ENCODE measurements around the gene A4GNT.

Gene A4GNT

DNA sequence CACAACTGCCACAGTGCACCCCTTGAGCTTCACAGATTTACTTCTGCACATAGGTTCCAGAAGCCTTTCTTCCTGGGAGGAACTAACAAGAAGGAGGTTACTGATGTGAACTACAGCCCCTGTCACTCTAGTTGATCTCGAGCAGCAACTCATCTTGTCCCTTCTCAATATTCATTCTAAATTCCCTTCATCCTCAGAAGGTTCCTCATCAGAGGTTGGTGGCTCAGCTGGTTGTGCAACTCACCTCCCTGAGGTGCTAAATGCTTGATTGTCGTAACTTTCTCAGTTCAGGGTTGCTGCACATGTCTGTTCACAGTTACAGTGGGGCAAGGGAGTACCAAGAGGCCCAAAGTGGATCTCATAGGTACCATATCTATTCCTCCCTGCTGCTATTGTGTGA, 5.7 kb upstream of the A4GNT start:
- no peaks in the 10 kb centered on the region for H3K27me3 ChIP-seq (ENCODE audit: control insufficient read depth, insufficient read depth, low read length)
- H3K9ac ChIP-seq (ENCODE audit: low read length), result no peak overlapping the region
- no peaks in the 10 kb centered on the region for H3K36me3 ChIP-seq (ENCODE audit: control insufficient read depth, insufficient read depth, low read length)
- H3K9me3 ChIP-seq (ENCODE audit: control insufficient read depth, low read length), result no peaks in the 10 kb centered on the region
- no peak overlapping the region for H3K4me3 ChIP-seq (ENCODE audit: low read length)
- H3K4me1 ChIP-seq (ENCODE audit: control insufficient read depth, insufficient read depth, low read length), result peaks cover 24% of the 10 kb centered on the region

DNA sequence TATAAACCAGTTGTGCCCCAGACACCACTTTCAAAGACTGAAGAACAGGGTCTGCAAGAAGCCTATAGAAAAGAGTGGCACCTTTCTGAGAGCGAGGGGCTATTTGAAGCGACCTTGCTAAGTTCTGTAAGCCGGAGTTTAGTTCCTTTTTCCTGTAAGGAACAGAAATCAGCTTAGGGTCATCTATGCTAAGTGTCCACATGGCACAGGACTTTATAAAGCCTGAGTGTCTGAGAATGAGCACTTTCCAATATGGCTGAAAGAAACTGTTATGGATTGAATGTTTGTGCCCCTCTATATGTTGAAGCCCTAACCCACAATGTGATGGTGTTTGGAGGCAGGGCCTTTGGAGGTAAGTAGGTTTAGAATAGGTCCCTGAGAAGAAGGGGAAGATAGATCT, 4.0 kb upstream of the A4GNT start:
- no peaks in the 10 kb centered on the region for H3K36me3 ChIP-seq (ENCODE audit: control insufficient read depth, insufficient read depth, low read length)
- H3K4me3 ChIP-seq (ENCODE audit: low read length), result no peak overlapping the region

DNA sequence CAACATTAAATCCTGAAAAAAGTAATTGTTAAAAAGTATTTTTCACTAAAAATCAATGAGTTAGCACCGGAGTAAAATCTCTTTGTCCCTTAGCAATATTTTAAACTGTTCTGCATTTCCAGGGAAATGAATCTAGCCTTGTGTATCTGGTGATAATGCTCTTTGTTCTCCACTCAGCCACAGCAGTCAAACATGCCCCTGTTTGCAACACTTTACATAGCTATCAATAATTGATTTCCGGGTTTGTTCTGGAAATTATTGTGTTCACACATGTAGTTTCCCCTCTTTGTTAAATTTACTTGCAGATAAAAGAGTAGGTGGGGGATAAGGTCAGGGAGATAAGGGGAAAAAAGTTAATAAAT, 3.6 kb upstream of the A4GNT start:
- peaks cover 24% of the 10 kb centered on the region for H3K4me1 ChIP-seq (ENCODE audit: control insufficient read depth, insufficient read depth, low read length)
- H3K4me3 ChIP-seq (ENCODE audit: low read length), result no peak overlapping the region
- no peak overlapping the region for H3K9ac ChIP-seq (ENCODE audit: low read length)
- no peaks in the 10 kb centered on the region for H3K9me3 ChIP-seq (ENCODE audit: control insufficient read depth, low read length)
- H3K36me3 ChIP-seq (ENCODE audit: control insufficient read depth, insufficient read depth, low read length), result no peaks in the 10 kb centered on the region
- no peaks in the 10 kb centered on the region for H3K27me3 ChIP-seq (ENCODE audit: control insufficient read depth, insufficient read depth, low read length)

More for the DNA sequence above, 4.0 kb upstream of the A4GNT start:
- no peak overlapping the region for H3K9ac ChIP-seq (ENCODE audit: low read length)
- H3K9me3 ChIP-seq (ENCODE audit: control insufficient read depth, low read length), result no peaks in the 10 kb centered on the region
- no peaks in the 10 kb centered on the region for H3K27me3 ChIP-seq (ENCODE audit: control insufficient read depth, insufficient read depth, low read length)
- peaks cover 24% of the 10 kb centered on the region for H3K4me1 ChIP-seq (ENCODE audit: control insufficient read depth, insufficient read depth, low read length)

DNA sequence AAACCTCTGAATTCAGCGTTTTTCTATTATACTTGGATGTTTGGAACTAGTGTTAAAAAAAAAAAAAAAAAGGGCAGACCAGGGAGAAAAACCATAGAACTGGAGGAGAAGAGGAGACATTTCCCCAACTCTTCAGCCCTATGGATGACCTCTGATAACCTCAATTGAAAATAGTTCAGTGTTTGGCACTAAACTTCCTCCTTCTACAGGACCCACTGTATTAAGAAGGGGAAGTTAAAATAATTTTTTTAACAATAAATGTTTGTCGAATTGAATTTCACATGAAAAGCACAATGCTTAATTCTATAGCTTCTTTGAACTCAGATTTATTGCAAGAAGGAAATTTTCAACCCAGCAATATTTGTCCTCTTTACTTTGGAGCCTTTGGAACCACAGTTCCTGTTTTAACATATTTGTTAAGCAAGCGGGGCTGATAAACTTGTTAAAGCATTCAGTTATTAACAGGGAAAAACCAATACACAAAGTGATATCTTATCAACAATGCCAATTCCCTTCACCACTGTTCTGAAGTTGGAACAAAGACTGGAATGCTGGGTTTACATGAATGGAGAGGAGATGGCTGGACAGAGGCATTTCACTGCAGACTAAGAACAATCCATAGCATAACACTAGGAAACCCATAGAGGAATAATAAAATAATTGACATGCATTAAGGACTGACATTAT, 3.1 kb upstream of the A4GNT start:
- Histone ChIP-seq H3K36me3 (ENCODE audit: control insufficient read depth, insufficient read depth, low read length) (no peaks in the 10 kb centered on the region), H3K4me3 (ENCODE audit: low read length) (no peak overlapping the region), H3K4me1 (ENCODE audit: control insufficient read depth, insufficient read depth, low read length) (peaks cover 24% of the 10 kb centered on the region), H3K9ac (ENCODE audit: low read length) (no peak overlapping the region), H3K9me3 (ENCODE audit: control insufficient read depth, low read length) (no peaks in the 10 kb centered on the region), H3K27me3 (ENCODE audit: control insufficient read depth, insufficient read depth, low read length) (no peaks in the 10 kb centered on the region)

DNA sequence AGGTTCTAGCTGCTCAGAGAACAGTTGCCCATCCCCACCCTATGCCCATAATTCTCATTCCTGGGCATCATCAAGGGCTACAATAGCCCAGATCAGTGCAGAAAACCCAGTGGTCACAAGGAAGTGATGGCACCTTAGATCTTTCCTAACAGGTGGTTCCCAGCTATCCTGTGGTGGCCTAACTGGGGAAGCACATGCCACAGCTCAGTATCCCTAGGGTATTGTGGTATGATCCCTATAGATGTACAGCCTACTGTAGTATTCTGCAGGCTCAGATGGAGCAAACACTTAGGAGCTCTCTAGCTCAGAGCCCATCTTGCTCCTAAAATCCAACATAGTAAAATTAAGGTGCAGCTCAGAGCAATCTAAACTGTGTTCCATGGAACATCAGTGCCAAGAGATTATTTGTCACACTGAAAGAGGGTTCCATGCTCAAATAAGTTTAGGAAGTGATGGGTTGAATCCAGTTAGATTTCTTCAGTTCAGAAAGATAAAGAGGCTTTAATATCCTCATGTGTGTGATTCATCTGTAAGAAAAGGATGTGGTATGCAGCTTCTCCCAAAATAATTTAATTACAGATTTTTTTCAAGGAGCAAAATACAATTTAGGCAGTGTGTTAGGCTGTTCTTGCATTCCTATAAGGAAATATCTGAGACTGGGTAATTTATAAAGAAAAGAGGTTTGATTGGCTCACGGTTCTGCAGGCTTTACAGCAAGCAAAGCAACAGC, 4.4 kb downstream of the A4GNT start:
- Histone ChIP-seq H3K9me3 (ENCODE audit: control insufficient read depth, low read length) (no peaks in the 10 kb centered on the region), H3K27me3 (ENCODE audit: control insufficient read depth, insufficient read depth, low read length) (no peaks in the 10 kb centered on the region), H3K36me3 (ENCODE audit: control insufficient read depth, insufficient read depth, low read length) (no peaks in the 10 kb centered on the region), H3K4me1 (ENCODE audit: control insufficient read depth, insufficient read depth, low read length) (peaks cover 9% of the 10 kb centered on the region), H3K9ac (ENCODE audit: low read length) (no peak overlapping the region), H3K4me3 (ENCODE audit: low read length) (no peak overlapping the region)

DNA sequence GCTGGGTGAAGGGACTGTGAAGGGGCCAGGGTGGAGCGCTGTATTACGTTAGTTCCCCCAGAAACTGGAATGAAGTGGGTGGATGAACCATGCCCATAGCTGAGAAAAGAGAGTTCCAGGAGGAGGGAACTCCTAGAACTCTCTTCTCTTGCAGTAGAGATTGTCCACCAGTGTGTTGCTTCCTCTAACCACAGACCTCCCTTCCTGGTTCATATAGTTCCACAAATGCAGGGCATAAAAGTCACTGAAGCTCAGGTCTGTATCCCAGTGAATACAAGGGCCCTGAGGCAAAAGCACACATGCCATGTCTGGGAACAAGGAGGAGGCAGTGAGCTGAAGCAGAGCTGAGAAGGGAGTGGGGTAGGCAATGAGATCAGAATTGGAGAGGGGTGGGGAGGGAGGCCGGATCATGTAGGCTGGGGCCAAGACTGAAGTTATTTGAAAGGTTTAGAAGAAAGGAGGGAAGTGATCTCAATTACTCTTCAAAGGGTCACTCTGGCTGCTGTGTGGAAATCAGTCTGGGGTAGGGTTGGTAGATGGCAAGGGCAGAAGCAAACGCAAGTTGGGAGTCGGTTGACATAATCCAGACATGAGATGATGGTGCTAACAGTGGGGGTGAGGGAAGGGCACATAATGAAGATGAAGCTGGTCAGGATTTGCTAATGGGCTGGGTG, 6.5 kb downstream of the A4GNT start:
- H3K27me3 ChIP-seq (ENCODE audit: control insufficient read depth, insufficient read depth, low read length), result no peaks in the 10 kb centered on the region
- H3K9me3 ChIP-seq (ENCODE audit: control insufficient read depth, low read length), result no peaks in the 10 kb centered on the region
- peak overlapping the region; percentile 9 for H3K9ac ChIP-seq (ENCODE audit: low read length)
- H3K36me3 ChIP-seq (ENCODE audit: control insufficient read depth, insufficient read depth, low read length), result no peaks in the 10 kb centered on the region
- peak overlapping the region; percentile 12 for H3K4me3 ChIP-seq (ENCODE audit: low read length)
- peaks cover 9% of the 10 kb centered on the region for H3K4me1 ChIP-seq (ENCODE audit: control insufficient read depth, insufficient read depth, low read length)

DNA sequence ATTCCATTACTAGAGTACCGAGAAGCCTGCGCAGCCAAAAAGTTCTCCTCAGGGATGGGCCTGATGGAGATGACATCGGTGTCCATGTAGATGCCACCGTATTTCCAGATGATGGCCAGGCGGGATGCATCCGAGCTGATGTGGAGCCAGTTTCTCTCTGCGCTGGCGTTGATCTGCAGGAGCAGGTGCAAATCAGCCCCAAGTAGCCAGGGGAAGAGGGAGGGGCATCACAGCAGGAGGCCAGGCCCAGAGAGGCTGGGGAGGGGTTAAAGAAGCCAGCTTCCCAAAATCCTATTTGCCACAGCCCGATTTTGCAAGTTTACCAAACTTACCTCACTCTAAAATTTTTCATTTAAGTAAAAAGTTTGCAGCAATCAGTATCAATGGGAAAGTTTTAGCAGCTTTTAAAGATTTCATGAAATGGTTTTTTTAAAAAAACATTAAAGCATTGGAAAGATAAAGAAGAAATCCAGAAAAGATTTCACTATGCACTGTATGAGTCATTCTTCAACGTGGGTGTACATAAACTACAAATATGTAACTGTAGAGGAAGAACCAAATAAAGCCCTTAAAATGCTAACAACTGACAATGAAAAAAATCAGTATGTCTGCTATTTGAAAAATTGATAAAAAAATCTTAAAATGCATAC, 7.4 kb downstream of the A4GNT start:
- Histone ChIP-seq H3K36me3 (ENCODE audit: control insufficient read depth, insufficient read depth, low read length) (no peaks in the 10 kb centered on the region), H3K9ac (ENCODE audit: low read length) (no peak overlapping the region), H3K4me3 (ENCODE audit: low read length) (no peak overlapping the region), H3K27me3 (ENCODE audit: control insufficient read depth, insufficient read depth, low read length) (no peaks in the 10 kb centered on the region), H3K9me3 (ENCODE audit: control insufficient read depth, low read length) (no peaks in the 10 kb centered on the region), H3K4me1 (ENCODE audit: control insufficient read depth, insufficient read depth, low read length) (peaks cover 9% of the 10 kb centered on the region)

DNA sequence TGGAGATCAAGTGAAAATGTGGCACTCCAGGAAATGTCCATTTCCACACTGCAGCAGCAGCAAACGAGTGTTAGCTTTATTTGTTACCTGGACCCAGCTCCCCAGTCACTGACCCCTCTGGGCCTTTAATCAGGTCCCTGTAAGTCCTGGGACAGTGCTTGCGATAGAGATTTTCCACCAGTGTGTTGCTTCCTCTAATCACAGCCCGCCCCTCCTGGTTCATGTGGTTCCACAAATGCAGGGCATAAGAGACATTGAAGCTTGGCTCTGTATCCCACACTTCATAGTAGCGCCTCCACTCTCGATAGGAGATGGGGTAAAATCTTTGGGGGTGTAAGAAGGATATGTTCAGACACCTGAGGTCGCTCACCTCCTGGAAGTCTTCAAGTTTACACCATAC, 8.0 kb downstream of the A4GNT start:
- H3K36me3 ChIP-seq (ENCODE audit: control insufficient read depth, insufficient read depth, low read length), result no peaks in the 10 kb centered on the region
- no peaks in the 10 kb centered on the region for H3K27me3 ChIP-seq (ENCODE audit: control insufficient read depth, insufficient read depth, low read length)
- H3K9ac ChIP-seq (ENCODE audit: low read length), result no peak overlapping the region
- H3K4me1 ChIP-seq (ENCODE audit: control insufficient read depth, insufficient read depth, low read length), result peaks cover 9% of the 10 kb centered on the region
- H3K9me3 ChIP-seq (ENCODE audit: control insufficient read depth, low read length), result no peaks in the 10 kb centered on the region
- no peak overlapping the region for H3K4me3 ChIP-seq (ENCODE audit: low read length)

DNA sequence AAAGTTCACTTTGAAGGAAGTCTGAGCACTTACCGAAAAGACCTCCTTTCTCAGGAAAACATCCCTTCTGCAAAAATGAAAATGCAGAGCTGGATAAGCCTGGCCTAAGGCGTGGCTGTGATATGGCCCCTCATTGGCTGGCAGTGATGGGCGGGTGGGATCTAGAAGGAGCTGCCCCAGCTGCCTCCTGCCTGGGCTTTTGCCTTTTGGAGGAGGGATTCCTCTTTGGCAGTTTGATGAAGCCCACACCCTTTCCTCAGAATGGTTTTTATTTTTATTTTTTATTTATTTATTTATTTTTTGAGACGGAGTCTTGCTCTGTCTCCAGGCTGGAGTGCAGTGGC, 12.8 kb downstream of the A4GNT start:
- Histone ChIP-seq H3K9me3 (ENCODE audit: control insufficient read depth, low read length) (no peaks in the 10 kb centered on the region), H3K4me3 (ENCODE audit: low read length) (no peak overlapping the region), H3K9ac (ENCODE audit: low read length) (no peak overlapping the region), H3K36me3 (ENCODE audit: control insufficient read depth, insufficient read depth, low read length) (no peaks in the 10 kb centered on the region), H3K4me1 (ENCODE audit: control insufficient read depth, insufficient read depth, low read length) (peaks cover 10% of the 10 kb centered on the region), H3K27me3 (ENCODE audit: control insufficient read depth, insufficient read depth, low read length) (no peaks in the 10 kb centered on the region)

DNA sequence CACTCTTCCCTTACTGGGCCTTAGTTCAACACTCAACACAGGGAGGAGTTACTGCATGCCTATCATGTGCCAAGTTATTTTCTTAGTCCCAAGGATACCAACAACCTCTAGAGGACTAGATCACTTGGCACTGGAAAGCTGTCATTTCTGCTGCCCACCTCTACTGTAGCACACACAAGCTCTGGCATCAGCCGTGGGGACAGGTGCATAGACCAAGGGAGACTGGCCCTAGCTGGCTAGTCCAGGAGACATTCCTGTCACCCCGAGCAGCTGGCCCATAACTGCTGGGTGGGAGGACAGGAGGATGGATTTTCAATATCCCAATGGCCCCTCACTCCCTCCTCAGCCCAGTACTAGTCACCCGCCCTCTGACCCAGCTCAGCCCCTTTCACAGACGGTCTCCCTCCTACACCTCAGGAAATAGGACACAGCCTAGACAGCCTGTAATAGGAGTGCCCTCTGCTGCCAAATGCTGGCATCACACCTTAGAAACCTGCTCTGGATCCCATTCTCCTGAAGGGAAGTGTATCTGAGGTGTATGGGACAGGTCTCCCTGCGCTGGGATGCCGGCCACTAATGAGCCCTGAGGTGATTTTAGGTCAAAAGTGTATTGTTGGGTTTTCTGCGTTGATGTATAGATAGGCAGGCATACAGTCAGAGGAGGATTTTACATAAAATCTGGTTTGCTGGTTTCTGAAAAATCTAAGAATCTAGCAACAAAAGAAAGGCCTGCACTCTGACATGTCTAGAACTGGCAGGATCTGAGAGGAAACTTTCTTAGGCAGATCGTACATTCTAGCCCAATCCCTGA, 13.4 kb downstream of the A4GNT start:
- Histone ChIP-seq H3K36me3 (ENCODE audit: control insufficient read depth, insufficient read depth, low read length) (no peaks in the 10 kb centered on the region), H3K9ac (ENCODE audit: low read length) (no peak overlapping the region), H3K27me3 (ENCODE audit: control insufficient read depth, insufficient read depth, low read length) (no peaks in the 10 kb centered on the region), H3K9me3 (ENCODE audit: control insufficient read depth, low read length) (no peaks in the 10 kb centered on the region), H3K4me1 (ENCODE audit: control insufficient read depth, insufficient read depth, low read length) (peaks cover 16% of the 10 kb centered on the region), H3K4me3 (ENCODE audit: low read length) (no peak overlapping the region)

DNA sequence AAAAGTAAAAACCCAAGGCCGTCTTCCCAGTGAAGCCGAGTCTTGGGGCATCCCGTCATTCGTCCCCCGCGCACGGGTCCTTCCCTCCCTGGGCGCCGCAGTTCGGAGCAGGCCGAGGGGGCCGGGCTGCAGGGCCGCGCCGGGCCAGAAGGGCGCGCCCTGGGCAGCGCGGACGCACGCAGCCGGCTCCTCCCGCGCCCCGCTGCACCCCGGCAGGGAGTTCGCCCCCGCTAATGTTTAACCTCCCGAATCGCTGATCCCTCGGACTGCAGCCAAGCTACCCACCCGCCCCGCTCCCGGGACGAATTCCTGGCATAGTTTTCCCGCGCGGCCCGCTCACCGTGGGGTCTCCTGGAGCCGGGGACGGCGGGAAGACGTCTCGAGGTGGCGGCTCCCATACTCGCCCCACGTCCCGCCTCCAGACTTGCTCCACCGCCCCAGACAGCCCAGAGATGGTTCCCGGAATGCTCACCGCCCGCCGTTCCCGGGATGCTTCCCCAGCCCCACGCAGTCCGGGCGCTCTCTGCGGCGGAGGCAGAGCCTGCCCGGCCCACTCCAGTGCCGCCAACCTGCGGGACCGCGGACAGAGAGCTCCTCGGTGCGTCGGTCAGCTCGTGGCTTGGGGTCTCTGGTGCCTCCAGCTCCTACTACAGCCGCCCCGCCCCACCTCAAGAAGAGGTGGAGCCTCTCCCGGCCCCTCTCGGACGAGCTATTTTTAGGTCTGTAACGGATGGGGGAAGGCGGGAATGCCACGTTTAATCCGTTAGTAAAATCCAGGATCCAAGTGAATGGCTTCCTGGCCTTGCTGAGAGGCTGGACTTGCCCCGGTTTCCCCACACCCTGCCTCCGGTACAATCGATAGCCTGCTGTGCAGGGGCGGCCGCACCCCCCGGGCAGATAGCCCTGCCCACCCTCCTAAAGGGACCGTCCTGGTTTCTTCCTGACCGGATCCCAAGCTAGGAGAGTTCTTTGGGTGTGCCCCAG, 16.9 kb downstream of the A4GNT start, which contains the start of gene DZIP1L:
DZIP1L (minus strand) TSS at position 621 of the 984 bp plus-strand sequence. CDS start 11,637 bp downstream, outside the sequence.
- H3K27me3 ChIP-seq (ENCODE audit: control insufficient read depth, insufficient read depth, low read length), result no peaks in the 10 kb centered on the region
- H3K9me3 ChIP-seq (ENCODE audit: control insufficient read depth, low read length), result no peaks in the 10 kb centered on the region
- H3K4me1 ChIP-seq (ENCODE audit: control insufficient read depth, insufficient read depth, low read length), result peaks cover 26% of the 10 kb centered on the region
- no peaks in the 10 kb centered on the region for H3K36me3 ChIP-seq (ENCODE audit: control insufficient read depth, insufficient read depth, low read length)
- peak within 1 kb of the TSS; percentile 41 for H3K4me3 ChIP-seq (ENCODE audit: low read length)
- peak within 1 kb of the TSS; percentile 75 for H3K9ac ChIP-seq (ENCODE audit: low read length)
